Nephron (organoid): Measurements from ENCODE around the gene DIP2A.

Experiments
- H3K27ac Mint-ChIP-seq, 3 experiments: 2 replicates each; pipeline ENCODE4 v1.8.0; 2020; ENCODE audit warnings: mixed read lengths in 3 of 3, mild to moderate bottlenecking in 2 of 3, moderate library complexity in 1 of 3
- H3K27me3 Mint-ChIP-seq: 2 replicates; pipeline ENCODE4 v1.8.0; 2021; ENCODE audit warnings: low read depth, mild to moderate bottlenecking, moderate library complexity, mixed read lengths
- H3K36me3 Mint-ChIP-seq: 2 replicates; pipeline ENCODE4 v1.8.0; 2020; ENCODE audit warnings: low read depth, mixed read lengths
- H3K4me1 Mint-ChIP-seq: 2 replicates; pipeline ENCODE4 v1.8.0; 2020; ENCODE audit warnings: mixed read lengths
- H3K4me3 Mint-ChIP-seq, 3 experiments: 2 replicates each; pipeline ENCODE4 v1.8.0; 2020; ENCODE audit warnings: mild to moderate bottlenecking in 3 of 3, mixed read lengths in 3 of 3, moderate library complexity in 2 of 3
- H3K9me3 Mint-ChIP-seq: 2 replicates; pipeline ENCODE4 v1.8.0; 2020; ENCODE audit warnings: mixed read lengths
- CTCF ChIP-seq, 3 experiments: fragments of 200-600 bp; sonication (generic); IDR thresholded peaks; one replicate each; pipeline ENCODE4 v1.5.0; 2021; ENCODE audit warnings: antibody characterized with exemption in 3 of 3; ENCODE audit not compliant: unreplicated experiment in 3 of 3

Gene DIP2A

GRCh38 chr21:46542588-46543124 lies 84.0 kb downstream of the DIP2A start:
- H3K9me3 Mint-ChIP-seq = no peaks in the 10 kb centered on the region
- no peak for TF ChIP-seq CTCF (IDR thresholded peaks at IDR 0.05; ENCODE audit: unreplicated experiment in 3 of 3)
- H3K4me3 Mint-ChIP-seq = no peak overlapping the region
- peaks cover 73% of the 10 kb centered on the region for H3K36me3 Mint-ChIP-seq
- H3K27me3 Mint-ChIP-seq = no peaks in the 10 kb centered on the region
- H3K4me1 Mint-ChIP-seq = no peaks in the 10 kb centered on the region
- no peak overlapping the region for H3K27ac Mint-ChIP-seq

GRCh38 chr21:46543306-46543705 lies 84.6 kb downstream of the DIP2A start:
- no peak overlapping the region for H3K27ac Mint-ChIP-seq
- no peak for TF ChIP-seq CTCF (IDR thresholded peaks at IDR 0.05; ENCODE audit: unreplicated experiment in 3 of 3)
- peaks cover 74% of the 10 kb centered on the region for H3K36me3 Mint-ChIP-seq
- H3K27me3 Mint-ChIP-seq = no peaks in the 10 kb centered on the region
- H3K4me3 Mint-ChIP-seq = no peak overlapping the region
- H3K9me3 Mint-ChIP-seq = no peaks in the 10 kb centered on the region
- no peaks in the 10 kb centered on the region for H3K4me1 Mint-ChIP-seq

- Mint-ChIP-seq H3K9me3 (no peaks in the 10 kb centered on the region), H3K27ac (no peak overlapping the region), H3K36me3 (peaks cover 81% of the 10 kb centered on the region), H3K4me1 (no peaks in the 10 kb centered on the region), H3K4me3 (no peak overlapping the region), H3K27me3 (no peaks in the 10 kb centered on the region)
- TF ChIP-seq CTCF (IDR thresholded peaks at IDR 0.05; ENCODE audit: unreplicated experiment in 3 of 3) = no peak
Observed at GRCh38 chr21:46544003-46544402, 85.3 kb downstream of the DIP2A start.

- H3K4me1 Mint-ChIP-seq = no peaks in the 10 kb centered on the region
- TF ChIP-seq CTCF (IDR thresholded peaks at IDR 0.05; ENCODE audit: unreplicated experiment in 3 of 3) = no peak
- no peaks in the 10 kb centered on the region for H3K27me3 Mint-ChIP-seq
- no peak overlapping the region for H3K27ac Mint-ChIP-seq
- peaks cover 80% of the 10 kb centered on the region for H3K36me3 Mint-ChIP-seq
- H3K4me3 Mint-ChIP-seq = no peak overlapping the region
- H3K9me3 Mint-ChIP-seq = no peaks in the 10 kb centered on the region
Observed at GRCh38 chr21:46544824-46545223, 86.1 kb downstream of the DIP2A start.

GRCh38 chr21:46545363-46545762 lies 86.7 kb downstream of the DIP2A start:
- no peak overlapping the region for H3K4me3 Mint-ChIP-seq

More at GRCh38 chr21:46545363-46545762, 86.7 kb downstream of the DIP2A start:
- Mint-ChIP-seq H3K4me1 (no peaks in the 10 kb centered on the region), H3K36me3 (peaks cover 80% of the 10 kb centered on the region), H3K27me3 (peaks cover 2% of the 10 kb centered on the region), H3K27ac (no peak overlapping the region), H3K9me3 (no peaks in the 10 kb centered on the region)
- TF ChIP-seq CTCF (IDR thresholded peaks at IDR 0.05; ENCODE audit: unreplicated experiment in 3 of 3) = no peak
